Stimulated activated naive CD8-positive, alpha-beta T cell treated with anti-CD3 and anti-CD28 coated beads, Interleukin-15, Interleukin-2, amounts not matched to agents 100 ng/mL and 50 ng/mL, for 24 hours (primary cell): ENCODE data around the gene PSMG2.

ENCODE experiments used
- H3K27ac Mint-ChIP-seq: one replicate; pipeline ENCODE4 v1.8.0; 2021; ENCODE audit warnings: mild to moderate bottlenecking, mixed read lengths
- H3K27me3 Mint-ChIP-seq: one replicate; pipeline ENCODE4 v1.8.0; 2021; ENCODE audit warnings: mixed read lengths
- H3K36me3 Mint-ChIP-seq: one replicate; pipeline ENCODE4 v1.8.0; 2021; ENCODE audit warnings: low read depth, mixed read lengths
- H3K4me1 Mint-ChIP-seq: one replicate; pipeline ENCODE4 v1.8.0; 2021; ENCODE audit warnings: low read depth, mixed read lengths
- H3K4me3 Mint-ChIP-seq: one replicate; pipeline ENCODE4 v1.8.0; 2021; ENCODE audit warnings: mild to moderate bottlenecking, mixed read lengths
- H3K9me3 Mint-ChIP-seq: one replicate; pipeline ENCODE4 v1.8.0; 2021; ENCODE audit warnings: mixed read lengths

Gene PSMG2

GRCh38 chr18:12702221-12703095, at the start of gene PSMG2, which contains the start of gene CEP76:
TSS of gene PSMG2 (plus strand) at chr18:12703042. CDS start at chr18:12703108, 66 bp downstream.
TSS of gene CEP76 (minus strand) at chr18:12702723. CDS start at chr18:12702548, 175 bp downstream.
- Mint-ChIP-seq H3K27me3 (no peaks in the 10 kb centered on the region), H3K36me3 (peaks cover 45% of the 10 kb centered on the region), H3K27ac (peak within 1 kb of the TSS; percentile 99), H3K4me1 (peaks cover 50% of the 10 kb centered on the region), H3K9me3 (no peaks in the 10 kb centered on the region), H3K4me3 (peak within 1 kb of the TSS; percentile 98)

GRCh38 chr18:12654971-12655370, 47.9 kb upstream of the PSMG2 start:
- Mint-ChIP-seq H3K9me3 (no peaks in the 10 kb centered on the region), H3K27ac (no peak overlapping the region), H3K4me3 (no peak overlapping the region), H3K4me1 (peaks cover 21% of the 10 kb centered on the region), H3K27me3 (peaks cover 40% of the 10 kb centered on the region), H3K36me3 (no peaks in the 10 kb centered on the region)

- H3K27me3 Mint-ChIP-seq, result peaks cover 35% of the 10 kb centered on the region
- H3K27ac Mint-ChIP-seq, result no peak overlapping the region
- no peaks in the 10 kb centered on the region for H3K9me3 Mint-ChIP-seq
- H3K4me1 Mint-ChIP-seq, result peaks cover 21% of the 10 kb centered on the region
- no peaks in the 10 kb centered on the region for H3K36me3 Mint-ChIP-seq
- peak overlapping the region; percentile 74 for H3K4me3 Mint-ChIP-seq
These were observed 46.3 kb upstream of the PSMG2 start for GRCh38 chr18:12656605-12656937.

- peak overlapping the region; percentile 74 for H3K4me3 Mint-ChIP-seq
- H3K27me3 Mint-ChIP-seq, result peaks cover 33% of the 10 kb centered on the region
- H3K4me1 Mint-ChIP-seq, result peaks cover 21% of the 10 kb centered on the region
- H3K36me3 Mint-ChIP-seq, result no peaks in the 10 kb centered on the region
- H3K9me3 Mint-ChIP-seq, result no peaks in the 10 kb centered on the region
- no peak overlapping the region for H3K27ac Mint-ChIP-seq
These were observed 45.7 kb upstream of the PSMG2 start for GRCh38 chr18:12656938-12657683.

- Mint-ChIP-seq H3K27me3 (peaks cover 33% of the 10 kb centered on the region), H3K36me3 (no peaks in the 10 kb centered on the region), H3K4me1 (peaks cover 20% of the 10 kb centered on the region), H3K27ac (no peak within 1 kb of the TSS), H3K9me3 (no peaks in the 10 kb centered on the region), H3K4me3 (peak within 1 kb of the TSS; percentile 83)
These were observed 45.0 kb upstream of the PSMG2 start, which contains the start of gene SPIRE1 for GRCh38 chr18:12657684-12658425. TSS of gene SPIRE1 (minus strand) at chr18:12658107. CDS start at chr18:12657866, 241 bp downstream.

- Mint-ChIP-seq H3K27me3 (peaks cover 29% of the 10 kb centered on the region), H3K4me3 (peak overlapping the region; percentile 83), H3K4me1 (peaks cover 18% of the 10 kb centered on the region), H3K27ac (no peak overlapping the region), H3K36me3 (no peaks in the 10 kb centered on the region), H3K9me3 (no peaks in the 10 kb centered on the region)
These were observed 44.3 kb upstream of the PSMG2 start for GRCh38 chr18:12658426-12659138.

- Mint-ChIP-seq H3K4me1 (peaks cover 17% of the 10 kb centered on the region), H3K27ac (no peak overlapping the region), H3K36me3 (no peaks in the 10 kb centered on the region), H3K9me3 (no peaks in the 10 kb centered on the region), H3K4me3 (peak overlapping the region; percentile 36), H3K27me3 (peaks cover 23% of the 10 kb centered on the region)
These were observed 42.8 kb upstream of the PSMG2 start for GRCh38 chr18:12659904-12660605.

GRCh38 chr18:12668041-12668440, 34.8 kb upstream of the PSMG2 start:
- peaks cover 4% of the 10 kb centered on the region for H3K4me1 Mint-ChIP-seq
- H3K4me3 Mint-ChIP-seq, result no peak overlapping the region
- H3K9me3 Mint-ChIP-seq, result no peaks in the 10 kb centered on the region
- peaks cover 4% of the 10 kb centered on the region for H3K36me3 Mint-ChIP-seq
- H3K27me3 Mint-ChIP-seq, result no peaks in the 10 kb centered on the region
- H3K27ac Mint-ChIP-seq, result no peak overlapping the region

GRCh38 chr18:12679183-12679786, 23.6 kb upstream of the PSMG2 start:
- Mint-ChIP-seq H3K4me3 (no peak overlapping the region), H3K36me3 (peaks cover 40% of the 10 kb centered on the region), H3K27ac (no peak overlapping the region)

GRCh38 chr18:12686100-12686499, 16.7 kb upstream of the PSMG2 start:
- Mint-ChIP-seq H3K36me3 (peaks cover 3% of the 10 kb centered on the region), H3K4me1 (no peaks in the 10 kb centered on the region), H3K27ac (no peak overlapping the region), H3K4me3 (no peak overlapping the region), H3K9me3 (no peaks in the 10 kb centered on the region), H3K27me3 (no peaks in the 10 kb centered on the region)

More at GRCh38 chr18:12679183-12679786, 23.6 kb upstream of the PSMG2 start:
- H3K9me3 Mint-ChIP-seq, result no peaks in the 10 kb centered on the region
- H3K4me1 Mint-ChIP-seq, result no peaks in the 10 kb centered on the region
- no peaks in the 10 kb centered on the region for H3K27me3 Mint-ChIP-seq

GRCh38 chr18:12689256-12689850, 13.5 kb upstream of the PSMG2 start:
- H3K4me1 Mint-ChIP-seq, result peaks cover 5% of the 10 kb centered on the region
- H3K9me3 Mint-ChIP-seq, result no peaks in the 10 kb centered on the region
- H3K27me3 Mint-ChIP-seq, result no peaks in the 10 kb centered on the region
- H3K36me3 Mint-ChIP-seq, result peaks cover 16% of the 10 kb centered on the region
- no peak overlapping the region for H3K27ac Mint-ChIP-seq
- H3K4me3 Mint-ChIP-seq, result no peak overlapping the region

GRCh38 chr18:12692206-12692605, 10.6 kb upstream of the PSMG2 start:
- Mint-ChIP-seq H3K27me3 (no peaks in the 10 kb centered on the region), H3K4me3 (no peak overlapping the region), H3K36me3 (peaks cover 29% of the 10 kb centered on the region), H3K27ac (peak overlapping the region; percentile 13), H3K9me3 (no peaks in the 10 kb centered on the region), H3K4me1 (peaks cover 6% of the 10 kb centered on the region)

- no peak overlapping the region for H3K27ac Mint-ChIP-seq
- no peak overlapping the region for H3K4me3 Mint-ChIP-seq
- peaks cover 38% of the 10 kb centered on the region for H3K36me3 Mint-ChIP-seq
- no peaks in the 10 kb centered on the region for H3K9me3 Mint-ChIP-seq
- H3K4me1 Mint-ChIP-seq, result peaks cover 6% of the 10 kb centered on the region
- H3K27me3 Mint-ChIP-seq, result no peaks in the 10 kb centered on the region
These were observed 8.8 kb upstream of the PSMG2 start for GRCh38 chr18:12694032-12694431.
